ENCODE results near the gene HTATSF1. TPM values are rescaled to one million over a fixed set of nuclear protein-coding genes. Genes with fewer than 3 reads are reported as not detected.

Gene HTATSF1
- polyA plus RNA-seq, 1 of the 3 experiments (the other 2 are of a cell fraction) = 2.7 TPM

DNA sequence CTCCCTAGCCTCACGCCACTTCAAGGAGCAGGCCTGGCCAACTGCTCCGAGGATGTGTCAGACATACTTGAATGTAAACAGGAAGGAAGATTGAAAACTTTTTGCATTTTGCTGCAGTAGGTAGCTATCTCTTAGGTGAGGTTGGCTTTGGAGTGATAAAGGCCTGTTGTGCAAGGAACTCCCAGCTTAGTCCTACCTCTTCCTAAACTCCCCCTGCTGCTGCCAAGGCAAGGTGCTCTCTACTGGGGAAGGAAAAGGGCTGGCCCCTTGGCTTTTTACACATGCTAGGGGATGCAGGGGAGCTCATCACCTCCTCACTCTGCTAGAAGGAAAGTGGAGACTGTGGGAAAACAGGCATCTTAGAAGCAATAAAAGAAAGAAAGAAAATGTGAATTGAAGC lies 20.4 kb upstream of the HTATSF1 start:
- peak; percentile 5 for DNase-seq
- Histone ChIP-seq H3K4me2 (no peak overlapping the region), H3K79me2 (ENCODE audit: insufficient read depth) (no peaks in the 10 kb centered on the region), H3K4me1 (ENCODE audit: control insufficient read depth in 1 of 2, insufficient read depth in 2 of 2, low read depth in 1 of 2, low read length in 1 of 2) (no peaks in the 10 kb centered on the region), H2AFZ (ENCODE audit: low read depth) (no peak overlapping the region), H3K9me2 (no peaks in the 10 kb centered on the region), H3K27ac (ENCODE audit: low read depth in 2 of 2, low read length in 1 of 2) (no peak overlapping the region), H3K27me3 (ENCODE audit: insufficient read depth) (no peaks in the 10 kb centered on the region; the same call in 1 of the 2 replicates), H3K36me3 (replicated peaks in 1 of 2; ENCODE audit: control insufficient read depth in 1 of 2, insufficient read depth in 2 of 2, low read length in 1 of 2) (no peaks in the 10 kb centered on the region), H3K4me3 (ENCODE audit: low read depth in 2 of 2, low read length in 1 of 2) (no peak overlapping the region), H3K9ac (no peak overlapping the region), H3F3A (replicated peaks; ENCODE audit: insufficient read depth) (no peaks in the 10 kb centered on the region), H4K20me1 (ENCODE audit: insufficient read depth) (no peaks in the 10 kb centered on the region), H3K9me3 (no peaks in the 10 kb centered on the region)
- POLR2A ChIA-PET = no interaction called here
- no peak for TF ChIP-seq EP300 (IDR thresholded peaks at IDR 0.05; ENCODE audit: borderline replicate concordance in 1 of 2, low read depth in 1 of 2, low read length in 1 of 2)
- no peak for TF ChIP-seq FOXM1 (IDR thresholded peaks at IDR 0.05; ENCODE audit: low read depth)
- TF ChIP-seq, protein P1, sequence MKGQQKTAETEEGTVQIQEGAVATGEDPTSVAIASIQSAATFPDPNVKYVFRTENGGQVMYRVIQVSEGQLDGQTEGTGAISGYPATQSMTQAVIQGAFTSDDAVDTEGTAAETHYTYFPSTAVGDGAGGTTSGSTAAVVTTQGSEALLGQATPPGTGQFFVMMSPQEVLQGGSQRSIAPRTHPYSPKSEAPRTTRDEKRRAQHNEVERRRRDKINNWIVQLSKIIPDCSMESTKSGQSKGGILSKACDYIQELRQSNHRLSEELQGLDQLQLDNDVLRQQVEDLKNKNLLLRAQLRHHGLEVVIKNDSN (IDR thresholded peaks at IDR 0.05; ENCODE audit: borderline replicate concordance, low read depth) = no peak
- TF ChIP-seq SIN3A (IDR thresholded peaks at IDR 0.05; ENCODE audit: borderline replicate concordance, low read depth, low read length) = no peak
- no peak for TF ChIP-seq TAF1 (IDR thresholded peaks at IDR 0.05; ENCODE audit: borderline replicate concordance, low read depth, low read length)
- no peak for TF ChIP-seq PBX3 (IDR thresholded peaks at IDR 0.05)
- TF ChIP-seq GABPA (IDR thresholded peaks at IDR 0.05; ENCODE audit: low read depth) = no peak
- TF ChIP-seq POLR2AphosphoS5 (IDR thresholded peaks at IDR 0.05; ENCODE audit: low read depth, low read length) = no peak
- no peak for TF ChIP-seq RCOR1 (IDR thresholded peaks at IDR 0.05; ENCODE audit: low read length)
- TF ChIP-seq ZBTB33 (IDR thresholded peaks at IDR 0.05; ENCODE audit: borderline replicate concordance, low read depth) = no peak
- TF ChIP-seq JUND (IDR thresholded peaks at IDR 0.05) = no peak
- no peak for TF ChIP-seq TCF12 (IDR thresholded peaks at IDR 0.05)
- no peak for TF ChIP-seq IRF3 (IDR thresholded peaks at IDR 0.05; ENCODE audit: low read depth, low read length)
- no peak for TF ChIP-seq CHD2 (IDR thresholded peaks at IDR 0.05; ENCODE audit: low read length, partially characterized antibody)
- no peak for TF ChIP-seq MAX (IDR thresholded peaks at IDR 0.05; ENCODE audit: low read depth)
- TF ChIP-seq RXRA (IDR thresholded peaks at IDR 0.05; ENCODE audit: borderline replicate concordance, low read depth) = no peak
- TF ChIP-seq, protein P2, sequence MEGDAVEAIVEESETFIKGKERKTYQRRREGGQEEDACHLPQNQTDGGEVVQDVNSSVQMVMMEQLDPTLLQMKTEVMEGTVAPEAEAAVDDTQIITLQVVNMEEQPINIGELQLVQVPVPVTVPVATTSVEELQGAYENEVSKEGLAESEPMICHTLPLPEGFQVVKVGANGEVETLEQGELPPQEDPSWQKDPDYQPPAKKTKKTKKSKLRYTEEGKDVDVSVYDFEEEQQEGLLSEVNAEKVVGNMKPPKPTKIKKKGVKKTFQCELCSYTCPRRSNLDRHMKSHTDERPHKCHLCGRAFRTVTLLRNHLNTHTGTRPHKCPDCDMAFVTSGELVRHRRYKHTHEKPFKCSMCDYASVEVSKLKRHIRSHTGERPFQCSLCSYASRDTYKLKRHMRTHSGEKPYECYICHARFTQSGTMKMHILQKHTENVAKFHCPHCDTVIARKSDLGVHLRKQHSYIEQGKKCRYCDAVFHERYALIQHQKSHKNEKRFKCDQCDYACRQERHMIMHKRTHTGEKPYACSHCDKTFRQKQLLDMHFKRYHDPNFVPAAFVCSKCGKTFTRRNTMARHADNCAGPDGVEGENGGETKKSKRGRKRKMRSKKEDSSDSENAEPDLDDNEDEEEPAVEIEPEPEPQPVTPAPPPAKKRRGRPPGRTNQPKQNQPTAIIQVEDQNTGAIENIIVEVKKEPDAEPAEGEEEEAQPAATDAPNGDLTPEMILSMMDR (IDR thresholded peaks at IDR 0.05) = no peak; the same call in 1 of the 2 replicates
- TF ChIP-seq RAD21 (IDR thresholded peaks at IDR 0.05; ENCODE audit: low read length) = no peak
- WGBS (ENCODE audit: low lambda C conversion rate) = 21% methylated on average over 2 of the region's 2 CpGs
- CTCF ChIA-PET = interaction anchor here (1.3 kb wide), 1 partner anchor 218 kb away, joined by 4 read pairs; no protein-coding TSS in a partner anchor

Measured in SK-N-SH (cell line).